ENCODE data around the gene CDK5RAP3. TPM values are rescaled to one million over a fixed set of nuclear protein-coding genes. Genes with fewer than 3 reads are reported as not detected.
"Not testable (repeated sequence)": the region's sequence is repeated elsewhere in the genome, so short reads cannot be mapped to it uniquely, and the experiment has no call there.

Gene CDK5RAP3
- polyA plus RNA-seq, 1 donor from 2014 or later: 343 TPM

- Histone ChIP-seq H3K36me3 (ENCODE audit: insufficient read depth, low read length) (no peaks in the 10 kb centered on the region), H3K9ac (ENCODE audit: low read length) (no peak overlapping the region), H2AFZ (ENCODE audit: low read depth, low read length) (no peak overlapping the region), H3K4me2 (ENCODE audit: low read length) (no peak overlapping the region), H3F3A (ENCODE audit: insufficient read depth, low read length, poor library complexity, severe bottlenecking) (no peaks in the 10 kb centered on the region), H3K79me2 (replicated peaks; ENCODE audit: insufficient read depth, low read length) (no peaks in the 10 kb centered on the region), H3K9me2 (ENCODE audit: insufficient read depth, low read length) (no peaks in the 10 kb centered on the region), H3K4me3 (ENCODE audit: low read length) (no peak overlapping the region), H3K27me3 (ENCODE audit: insufficient read depth, low read depth, low read length) (no peaks in the 10 kb centered on the region), H3K27ac (ENCODE audit: low read length) (no peak overlapping the region), H4K20me1 (ENCODE audit: insufficient read depth) (no peaks in the 10 kb centered on the region), H3K9me3 (ENCODE audit: low read length) (no peaks in the 10 kb centered on the region)
- TF ChIP-seq CTCF (IDR thresholded peaks at IDR 0.05; ENCODE audit: poor library complexity, severe bottlenecking) (no peak), REST (IDR thresholded peaks at IDR 0.05; ENCODE audit: borderline replicate concordance) (no peak), SMC3 (conservative IDR thresholded peaks at IDR 0.05; ENCODE audit: poor library complexity) (no peak), TAF1 (IDR thresholded peaks at IDR 0.05; ENCODE audit: low read depth) (no peak), EZH2 (IDR thresholded peaks at IDR 0.05; ENCODE audit: borderline replicate concordance, insufficient read depth, low read length, poor library complexity, severe bottlenecking) (no peak), MXI1 (conservative IDR thresholded peaks at IDR 0.05; ENCODE audit: poor library complexity, severe bottlenecking) (no peak), RAD21 (conservative IDR thresholded peaks at IDR 0.05) (no peak)
Observed at GRCh38 chr17:47934856-47935255, 36.1 kb upstream of the CDK5RAP3 start.

GRCh38 chr17:47935468-47935867, 35.4 kb upstream of the CDK5RAP3 start:
- not testable (repeated sequence) for H3K9me2 ChIP-seq (ENCODE audit: insufficient read depth, low read length); H3K27ac ChIP-seq (ENCODE audit: low read length); H3K36me3 ChIP-seq (ENCODE audit: insufficient read depth, low read length); H3F3A ChIP-seq (ENCODE audit: insufficient read depth, low read length, poor library complexity, severe bottlenecking); H3K79me2 ChIP-seq (replicated peaks; ENCODE audit: insufficient read depth, low read length); H4K20me1 ChIP-seq (ENCODE audit: insufficient read depth); H3K4me3 ChIP-seq (ENCODE audit: low read length); H3K4me2 ChIP-seq (ENCODE audit: low read length); H3K27me3 ChIP-seq (ENCODE audit: insufficient read depth, low read depth, low read length); H3K9me3 ChIP-seq (ENCODE audit: low read length); H3K9ac ChIP-seq (ENCODE audit: low read length); H2AFZ ChIP-seq (ENCODE audit: low read depth, low read length)

GRCh38 chr17:47935961-47936360, 35.0 kb upstream of the CDK5RAP3 start:
- Histone ChIP-seq H3K4me3 (ENCODE audit: low read length) (no peak overlapping the region), H3K4me2 (ENCODE audit: low read length) (no peak overlapping the region), H3K9me2 (ENCODE audit: insufficient read depth, low read length) (no peaks in the 10 kb centered on the region), H3K9ac (ENCODE audit: low read length) (no peak overlapping the region), H2AFZ (ENCODE audit: low read depth, low read length) (no peak overlapping the region), H3F3A (ENCODE audit: insufficient read depth, low read length, poor library complexity, severe bottlenecking) (no peaks in the 10 kb centered on the region), H3K36me3 (ENCODE audit: insufficient read depth, low read length) (no peaks in the 10 kb centered on the region), H4K20me1 (ENCODE audit: insufficient read depth) (no peaks in the 10 kb centered on the region), H3K79me2 (replicated peaks; ENCODE audit: insufficient read depth, low read length) (no peaks in the 10 kb centered on the region), H3K27ac (ENCODE audit: low read length) (no peak overlapping the region), H3K27me3 (ENCODE audit: insufficient read depth, low read depth, low read length) (no peaks in the 10 kb centered on the region), H3K9me3 (ENCODE audit: low read length) (no peaks in the 10 kb centered on the region)
- TF ChIP-seq EP300 (conservative IDR thresholded peaks at IDR 0.05; ENCODE audit: poor library complexity, severe bottlenecking) (no peak), REST (IDR thresholded peaks at IDR 0.05; ENCODE audit: borderline replicate concordance) (no peak), POLR2AphosphoS5 (IDR thresholded peaks at IDR 0.05) (no peak), MXI1 (conservative IDR thresholded peaks at IDR 0.05; ENCODE audit: poor library complexity, severe bottlenecking) (no peak), EZH2 (IDR thresholded peaks at IDR 0.05; ENCODE audit: borderline replicate concordance, insufficient read depth, low read length, poor library complexity, severe bottlenecking) (no peak), TAF1 (IDR thresholded peaks at IDR 0.05; ENCODE audit: low read depth) (no peak)
